ENCODE results near the gene REG1A.

REG1A gene, protein sequence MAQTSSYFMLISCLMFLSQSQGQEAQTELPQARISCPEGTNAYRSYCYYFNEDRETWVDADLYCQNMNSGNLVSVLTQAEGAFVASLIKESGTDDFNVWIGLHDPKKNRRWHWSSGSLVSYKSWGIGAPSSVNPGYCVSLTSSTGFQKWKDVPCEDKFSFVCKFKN

GRCh38 chr2:79120194-79120713, at the start of gene REG1A:
REG1A (plus strand) TSS chr2:79120488; CDS start chr2:79120862, 374 bp downstream.
- DNase-seq = no peak

DNA sequence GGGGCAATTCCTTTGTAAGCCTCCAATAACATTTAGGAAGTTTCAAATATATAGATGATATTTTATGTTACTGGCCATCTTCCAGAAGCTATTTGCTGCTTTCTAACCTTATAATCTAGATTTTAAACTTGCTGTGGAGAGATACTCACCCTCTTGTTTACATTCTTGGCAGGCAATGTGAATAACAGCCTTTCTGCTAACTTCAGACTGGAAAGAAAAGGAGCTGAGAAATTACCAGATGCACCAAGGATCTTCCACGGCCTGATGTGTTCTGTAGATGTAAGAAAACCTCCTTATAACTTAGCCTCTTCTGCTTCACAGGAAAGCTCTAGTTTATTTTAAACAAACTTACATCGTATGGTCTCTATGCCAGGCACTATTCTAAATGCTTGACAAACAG, 49.2 kb upstream of the REG1A start:
- no peak for DNase-seq

DNA sequence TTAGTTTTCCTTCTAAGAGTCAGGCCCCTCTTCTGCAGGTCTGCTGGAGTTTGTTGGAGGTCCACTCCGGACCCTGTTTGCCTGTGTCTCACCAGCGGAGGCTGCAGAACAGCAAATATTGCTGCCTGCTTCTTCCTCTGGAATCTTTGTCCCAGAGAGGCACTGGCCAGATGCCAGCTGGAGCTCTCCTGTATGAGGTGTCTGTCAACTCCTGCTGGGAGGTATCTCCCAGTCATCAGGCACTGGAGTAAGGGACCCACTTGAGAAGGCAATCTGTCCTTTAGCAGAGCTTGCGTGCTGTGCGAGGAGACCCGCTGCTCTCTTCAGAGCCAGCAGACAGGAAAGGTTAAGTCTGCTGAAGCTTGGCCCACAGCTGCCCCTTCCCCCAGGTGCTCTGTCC, 37.3 kb upstream of the REG1A start:
- no peak for DNase-seq

DNA sequence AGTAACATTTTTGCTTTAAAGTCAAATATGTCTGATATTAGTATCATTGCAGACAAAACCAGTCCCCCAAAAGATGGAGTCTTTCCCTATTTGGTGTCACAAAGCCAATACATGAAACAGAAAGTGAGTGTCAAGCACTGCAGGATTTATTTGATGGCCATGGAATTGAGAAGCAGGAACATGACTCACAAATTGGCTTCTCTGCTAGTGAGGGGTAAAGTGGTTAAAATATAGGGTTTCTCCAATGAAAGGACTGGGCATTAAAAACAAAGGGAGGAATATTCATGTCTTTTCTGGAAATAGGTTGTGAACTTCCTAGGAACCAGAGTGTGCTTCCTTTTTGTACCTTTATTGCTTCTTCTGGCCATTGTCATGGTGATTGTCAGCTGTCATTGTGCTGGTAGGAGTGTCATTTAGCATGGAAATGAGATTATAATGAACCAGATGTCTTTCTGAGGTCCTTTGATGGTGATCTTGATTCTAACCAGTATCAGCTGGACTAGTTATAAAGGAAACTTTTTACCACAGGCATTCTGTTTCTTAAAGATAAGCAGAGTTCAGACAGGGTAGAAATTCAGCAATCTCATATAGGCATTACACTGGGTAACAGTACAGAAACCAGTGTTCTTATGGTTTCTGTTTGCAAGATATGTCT, 36.6 kb upstream of the REG1A start:
- DNase-seq = no peak

DNA sequence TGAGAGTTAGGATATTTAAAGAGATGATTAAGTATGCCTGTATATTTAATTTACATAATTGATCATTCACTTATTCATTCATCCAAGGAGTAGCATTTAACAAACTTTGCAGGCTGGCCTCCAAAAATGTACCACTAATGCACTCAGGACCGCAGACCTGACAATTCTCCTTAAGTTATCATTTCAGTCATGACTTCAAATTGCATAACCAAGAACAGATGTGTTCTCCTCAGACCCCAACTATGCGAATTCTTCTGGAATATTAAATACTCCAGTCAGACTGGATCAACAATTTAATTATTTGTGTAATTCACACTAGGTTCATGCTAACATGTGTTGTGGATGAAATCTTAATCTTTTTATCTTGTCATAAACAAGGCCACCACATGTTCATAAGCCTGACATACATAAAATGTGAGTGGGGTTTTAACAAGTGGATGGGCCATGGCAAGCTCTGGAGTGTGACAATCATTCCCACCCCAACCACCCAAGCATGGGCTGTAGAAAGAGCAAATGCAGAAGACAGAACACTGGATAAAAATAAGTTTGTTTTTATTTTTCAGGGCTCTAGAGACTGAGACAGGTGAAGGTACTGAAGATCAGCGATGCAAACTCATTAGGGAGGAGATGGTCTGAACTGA, 35.7 kb upstream of the REG1A start:
- DNase-seq = no peak

DNA sequence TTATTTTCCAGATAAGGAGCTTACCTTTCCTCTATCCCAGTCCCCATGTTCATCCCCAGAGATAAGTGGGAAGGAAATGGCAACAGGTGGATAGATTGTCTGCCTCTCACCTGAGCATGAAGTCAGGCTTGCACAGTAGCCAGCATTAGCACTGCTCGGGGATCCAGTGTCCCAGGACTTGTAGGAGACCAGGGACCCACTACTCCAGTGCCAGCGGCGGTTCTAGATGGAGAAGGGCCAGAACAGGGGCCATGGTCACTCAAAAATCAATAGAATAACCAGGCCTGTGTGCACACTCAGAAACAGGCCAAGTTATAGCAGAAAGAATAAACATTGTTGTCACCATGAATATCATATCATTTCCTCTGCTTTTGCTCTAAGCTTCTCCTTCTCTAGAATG, 34.9 kb upstream of the REG1A start:
- DNase-seq = no peak

DNA sequence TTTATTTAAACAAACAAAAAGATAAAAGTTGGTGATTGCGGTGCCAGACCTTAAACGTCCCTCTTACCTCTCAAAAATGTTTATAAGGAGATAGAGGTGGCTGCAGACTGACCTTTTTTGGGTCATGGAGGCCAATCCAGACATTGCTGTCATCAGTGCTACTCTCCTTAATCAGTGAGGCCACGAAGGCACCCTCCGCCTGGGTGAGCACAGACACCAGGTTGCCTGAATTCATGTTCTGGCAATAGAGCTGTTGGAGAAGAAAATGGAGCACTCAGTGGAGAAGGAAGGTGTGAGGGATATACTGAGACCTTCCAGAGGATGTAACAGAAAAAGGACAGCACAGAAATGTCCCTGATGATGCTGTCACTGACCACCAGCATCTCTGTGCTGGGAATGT, 34.0 kb upstream of the REG1A start:
- no peak for DNase-seq

GRCh38 chr2:79087785-79088364, 32.4 kb upstream of the REG1A start, which contains the start of gene REG1B:
REG1B (minus strand) TSS chr2:79087993; CDS start chr2:79087612, 381 bp downstream.
- no peak for DNase-seq

- no peak for DNase-seq
Measured at GRCh38 chr2:79090693-79091092, 29.6 kb upstream of the REG1A start.

- DNase-seq = no peak
Measured at GRCh38 chr2:79097843-79098242, 22.4 kb upstream of the REG1A start.

DNA sequence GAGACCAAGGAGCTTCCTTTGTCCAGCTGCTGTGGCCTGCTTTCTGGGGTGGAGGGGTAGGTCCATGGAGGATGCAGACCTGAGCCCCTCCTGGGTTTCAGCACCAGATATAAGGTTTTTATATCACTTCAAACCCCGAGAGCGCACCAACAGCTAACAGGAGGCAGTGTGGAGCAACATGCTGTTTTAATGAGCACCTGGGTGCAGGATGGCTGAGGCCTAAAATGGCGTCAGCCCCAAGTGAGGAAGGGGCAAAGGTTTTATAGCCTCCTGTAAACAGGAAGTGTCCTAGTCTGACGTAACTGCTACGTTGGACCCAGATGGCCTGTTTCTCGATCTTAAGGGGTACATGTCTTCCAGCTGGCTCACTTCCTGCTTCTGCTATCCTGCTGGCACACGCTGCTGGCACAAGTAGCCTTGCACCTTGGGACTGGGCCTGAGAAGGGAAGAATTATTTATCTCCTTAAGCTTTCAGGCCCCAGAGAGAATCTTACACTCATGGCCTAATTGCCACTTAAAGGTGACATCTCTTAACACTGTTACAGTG, 21.1 kb upstream of the REG1A start:
- no peak for DNase-seq

- DNase-seq = no peak
Measured at GRCh38 chr2:79100285-79100684, 20.0 kb upstream of the REG1A start.

DNA sequence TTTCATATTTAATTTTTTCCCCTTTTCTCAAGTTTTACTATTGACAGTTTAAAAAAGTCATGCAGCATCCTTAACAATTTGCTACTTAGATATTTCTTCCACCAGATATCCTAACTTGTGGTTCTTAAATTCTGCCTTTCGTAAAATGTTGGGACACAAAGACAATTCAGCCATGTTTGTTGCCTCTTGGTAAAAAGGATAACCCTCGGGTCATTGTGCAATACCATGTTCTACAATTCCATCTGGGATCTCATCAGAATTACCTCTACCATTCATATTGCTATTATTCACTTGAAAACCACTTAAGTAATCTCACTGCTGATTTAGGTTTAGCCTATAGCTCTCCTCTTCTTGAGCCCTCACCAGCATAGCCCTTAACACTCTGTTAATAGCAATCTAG, 19.3 kb upstream of the REG1A start:
- no peak for DNase-seq

- DNase-seq = no peak
Measured at GRCh38 chr2:79103214-79103613, 17.1 kb upstream of the REG1A start.

DNA sequence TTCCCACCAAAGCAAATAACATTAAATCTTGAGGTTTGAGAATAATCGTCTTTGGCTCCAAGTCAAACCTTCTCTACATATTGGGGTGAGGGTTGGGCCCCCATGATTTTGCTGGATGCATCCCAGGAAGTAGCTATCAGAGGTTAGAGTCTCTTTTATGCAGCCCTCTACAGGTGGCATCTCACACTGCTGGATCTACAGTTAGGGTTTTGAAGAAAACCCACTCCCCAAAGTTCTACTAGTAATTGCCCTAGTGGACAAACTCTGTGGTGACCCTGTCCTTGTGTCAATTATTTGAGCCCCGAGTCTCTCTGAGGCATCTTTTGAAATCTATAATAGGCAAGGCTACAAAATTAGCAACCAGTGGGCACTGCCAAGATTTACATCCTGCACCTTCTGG, 15.0 kb upstream of the REG1A start:
- DNase-seq = no peak

DNA sequence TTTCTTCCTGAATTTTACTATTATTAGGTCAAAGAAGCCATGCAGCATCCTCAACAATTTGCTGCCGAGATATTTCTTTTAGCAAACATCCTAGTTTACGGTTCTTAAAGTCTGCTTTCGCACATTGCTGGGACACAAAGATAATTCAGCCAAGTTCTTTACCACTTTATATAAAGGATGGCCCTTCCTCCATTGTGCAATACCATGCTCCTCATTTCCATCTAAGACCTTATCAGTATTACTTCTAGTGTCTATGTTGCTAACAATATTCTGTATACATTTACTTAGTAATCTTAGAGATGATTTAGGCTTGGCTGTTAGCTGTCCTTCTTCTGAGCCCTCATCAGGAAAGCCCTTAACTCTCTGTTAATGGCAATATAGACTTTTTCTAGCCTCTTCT, 8.0 kb upstream of the REG1A start:
- DNase-seq = no peak

GRCh38 chr2:79114797-79115494, 5.3 kb upstream of the REG1A start:
- no peak for DNase-seq

GRCh38 chr2:79116997-79117928, 3.0 kb upstream of the REG1A start:
- DNase-seq = no peak

GRCh38 chr2:79122676-79123075, 2.4 kb downstream of the REG1A start:
- no peak for DNase-seq

GRCh38 chr2:79124907-79125720, 4.8 kb downstream of the REG1A start:
- DNase-seq = no peak

GRCh38 chr2:79125721-79125985, 5.4 kb downstream of the REG1A start:
- no peak for DNase-seq
